ENCODE data around the gene SNX30.

SNX30 gene

DNA sequence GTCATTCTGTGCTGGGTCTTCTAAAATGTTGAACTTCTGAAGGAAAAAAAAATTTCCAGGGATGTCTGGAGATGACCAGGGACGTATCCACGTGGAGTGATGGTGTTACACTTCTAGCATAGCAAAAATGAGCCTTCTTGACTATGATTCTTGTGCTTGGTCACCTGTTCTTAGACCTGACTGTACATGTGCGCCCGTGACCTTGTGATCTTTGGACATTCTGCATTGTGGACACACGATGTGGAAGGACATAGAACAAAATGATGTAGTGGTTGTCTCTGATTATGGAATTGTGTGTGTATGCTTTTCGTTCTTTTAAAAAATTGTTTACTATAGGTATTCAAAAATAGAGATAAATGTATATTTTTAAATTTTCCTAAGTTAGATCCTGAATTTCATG is 61.0 kb downstream of the SNX30 start:
- Histone ChIP-seq H3K9me3 (ENCODE audit: insufficient read depth, low read depth, low read length) (no peaks in the 10 kb centered on the region), H3K9me2 (replicated peaks; ENCODE audit: low read depth, low read length) (no peaks in the 10 kb centered on the region), H3K36me3 (ENCODE audit: insufficient read depth, low read length) (no peaks in the 10 kb centered on the region), H3K79me2 (ENCODE audit: insufficient read depth, low read length) (no peaks in the 10 kb centered on the region), H3F3A (ENCODE audit: low read depth) (no peaks in the 10 kb centered on the region), H3K4me2 (ENCODE audit: low read depth, low read length, poor library complexity, severe bottlenecking) (no peak overlapping the region), H4K20me1 (ENCODE audit: insufficient read depth, low read length, poor library complexity, severe bottlenecking) (no peaks in the 10 kb centered on the region), H3K4me1 (ENCODE audit: insufficient read depth, low read length, poor library complexity, severe bottlenecking) (peaks cover 6% of the 10 kb centered on the region), H3K27me3 (ENCODE audit: insufficient read depth, low read length, poor library complexity, severe bottlenecking) (no peaks in the 10 kb centered on the region), H2AFZ (ENCODE audit: low read length) (no peak overlapping the region), H3K9ac (ENCODE audit: low read depth, low read length, poor library complexity, severe bottlenecking) (no peak overlapping the region), H3K4me3 (ENCODE audit: low read length, poor library complexity, severe bottlenecking) (no peak overlapping the region)
- TF ChIP-seq, protein P1, sequence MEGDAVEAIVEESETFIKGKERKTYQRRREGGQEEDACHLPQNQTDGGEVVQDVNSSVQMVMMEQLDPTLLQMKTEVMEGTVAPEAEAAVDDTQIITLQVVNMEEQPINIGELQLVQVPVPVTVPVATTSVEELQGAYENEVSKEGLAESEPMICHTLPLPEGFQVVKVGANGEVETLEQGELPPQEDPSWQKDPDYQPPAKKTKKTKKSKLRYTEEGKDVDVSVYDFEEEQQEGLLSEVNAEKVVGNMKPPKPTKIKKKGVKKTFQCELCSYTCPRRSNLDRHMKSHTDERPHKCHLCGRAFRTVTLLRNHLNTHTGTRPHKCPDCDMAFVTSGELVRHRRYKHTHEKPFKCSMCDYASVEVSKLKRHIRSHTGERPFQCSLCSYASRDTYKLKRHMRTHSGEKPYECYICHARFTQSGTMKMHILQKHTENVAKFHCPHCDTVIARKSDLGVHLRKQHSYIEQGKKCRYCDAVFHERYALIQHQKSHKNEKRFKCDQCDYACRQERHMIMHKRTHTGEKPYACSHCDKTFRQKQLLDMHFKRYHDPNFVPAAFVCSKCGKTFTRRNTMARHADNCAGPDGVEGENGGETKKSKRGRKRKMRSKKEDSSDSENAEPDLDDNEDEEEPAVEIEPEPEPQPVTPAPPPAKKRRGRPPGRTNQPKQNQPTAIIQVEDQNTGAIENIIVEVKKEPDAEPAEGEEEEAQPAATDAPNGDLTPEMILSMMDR (conservative IDR thresholded peaks at IDR 0.05; ENCODE audit: low read length): no peak
- no peak for TF ChIP-seq EZH2phosphoT487 (IDR thresholded peaks at IDR 0.05; ENCODE audit: borderline replicate concordance)

DNA sequence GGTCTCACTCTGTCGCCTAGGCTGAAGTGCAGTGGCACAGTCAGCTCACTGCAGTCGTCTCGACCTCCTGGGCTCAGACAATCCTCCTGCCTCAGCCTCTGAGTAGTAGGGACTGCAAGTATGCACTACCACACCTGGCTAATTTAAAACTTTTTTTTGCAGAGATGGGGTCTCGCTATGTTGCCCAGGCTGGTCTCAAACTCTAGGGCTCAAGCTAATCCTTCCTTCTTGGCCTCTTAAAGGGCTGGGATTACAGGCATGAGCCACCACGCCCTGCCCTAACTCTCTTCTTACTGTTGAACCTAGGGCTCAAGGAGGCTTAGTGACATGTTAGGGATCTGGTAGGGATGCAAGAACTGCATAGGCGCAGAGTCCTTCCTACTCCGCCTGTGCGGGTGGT is 65.3 kb downstream of the SNX30 start:
- Histone ChIP-seq H3K27me3 (ENCODE audit: insufficient read depth, low read length, poor library complexity, severe bottlenecking) (no peaks in the 10 kb centered on the region), H3K79me2 (ENCODE audit: insufficient read depth, low read length) (no peaks in the 10 kb centered on the region), H3K4me1 (ENCODE audit: insufficient read depth, low read length, poor library complexity, severe bottlenecking) (no peaks in the 10 kb centered on the region), H3K4me2 (ENCODE audit: low read depth, low read length, poor library complexity, severe bottlenecking) (no peak overlapping the region), H3K36me3 (ENCODE audit: insufficient read depth, low read length) (no peaks in the 10 kb centered on the region), H4K20me1 (ENCODE audit: insufficient read depth, low read length, poor library complexity, severe bottlenecking) (no peaks in the 10 kb centered on the region), H3K9me3 (ENCODE audit: insufficient read depth, low read depth, low read length) (no peaks in the 10 kb centered on the region), H3K9ac (ENCODE audit: low read depth, low read length, poor library complexity, severe bottlenecking) (no peak overlapping the region), H2AFZ (ENCODE audit: low read length) (no peak overlapping the region), H3K9me2 (replicated peaks; ENCODE audit: low read depth, low read length) (no peaks in the 10 kb centered on the region), H3K4me3 (ENCODE audit: low read length, poor library complexity, severe bottlenecking) (no peak overlapping the region), H3F3A (ENCODE audit: low read depth) (no peaks in the 10 kb centered on the region)
- no peak for TF ChIP-seq EZH2phosphoT487 (IDR thresholded peaks at IDR 0.05; ENCODE audit: borderline replicate concordance)
- TF ChIP-seq, protein P1 (conservative IDR thresholded peaks at IDR 0.05; ENCODE audit: low read length): no peak

- Histone ChIP-seq H3K36me3 (ENCODE audit: insufficient read depth, low read length) (no peaks in the 10 kb centered on the region), H3K79me2 (ENCODE audit: insufficient read depth, low read length) (no peaks in the 10 kb centered on the region), H3K27me3 (ENCODE audit: insufficient read depth, low read length, poor library complexity, severe bottlenecking) (no peaks in the 10 kb centered on the region), H3K9me2 (replicated peaks; ENCODE audit: low read depth, low read length) (no peaks in the 10 kb centered on the region), H3K4me1 (ENCODE audit: insufficient read depth, low read length, poor library complexity, severe bottlenecking) (no peaks in the 10 kb centered on the region), H3K9me3 (ENCODE audit: insufficient read depth, low read depth, low read length) (no peaks in the 10 kb centered on the region), H2AFZ (ENCODE audit: low read length) (no peak overlapping the region), H4K20me1 (ENCODE audit: insufficient read depth, low read length, poor library complexity, severe bottlenecking) (no peaks in the 10 kb centered on the region), H3K9ac (ENCODE audit: low read depth, low read length, poor library complexity, severe bottlenecking) (no peak overlapping the region), H3K4me2 (ENCODE audit: low read depth, low read length, poor library complexity, severe bottlenecking) (no peak overlapping the region), H3F3A (ENCODE audit: low read depth) (no peaks in the 10 kb centered on the region), H3K4me3 (ENCODE audit: low read length, poor library complexity, severe bottlenecking) (no peak overlapping the region)
- TF ChIP-seq, protein P1 (conservative IDR thresholded peaks at IDR 0.05; ENCODE audit: low read length): no peak
- no peak for TF ChIP-seq EZH2phosphoT487 (IDR thresholded peaks at IDR 0.05; ENCODE audit: borderline replicate concordance)
These were observed 67.3 kb downstream of the SNX30 start for GRCh38 chr9:112817860-112818203.
